K562 (cell line): ENCODE measurements around the gene UBR1. TPM values are rescaled to one million over a fixed set of nuclear protein-coding genes. Genes with fewer than 3 reads are reported as not detected.
A peak's percentile ranks its signal among the peaks of the same experiment; 100 is the strongest.

ENCODE experiments used
- CREM ChIP-seq: IDR thresholded peaks from 2 replicates; pipeline ENCODE4 v1.6.1; 2014; ENCODE audit warnings: antibody characterized with exemption, low read depth
- E2F8 ChIP-seq: fragments of 450-650 bp; IDR thresholded peaks from 2 replicates; pipeline ENCODE4 v1.7.1; 2018; ENCODE audit warnings: mild to moderate bottlenecking, low read depth; ENCODE audit not compliant: partially characterized antibody
- ERF ChIP-seq: fragments of 450-650 bp; formaldehyde crosslinking; IDR thresholded peaks from 2 replicates; pipeline ENCODE4 v1.4.0; 2020; ENCODE audit warnings: mild to moderate bottlenecking, mixed read lengths
- ETV1 ChIP-seq: fragments of 450-650 bp; conservative IDR thresholded peaks from 2 replicates; pipeline ENCODE4 v1.6.1; 2016; ENCODE audit warnings: missing genetic modification characterization, control low read depth, low read depth, missing compliant biosample characterization
- GABPB1 ChIP-seq: sonication (generic); formaldehyde crosslinking; IDR thresholded peaks from 2 replicates; pipeline ENCODE4 v1.8.0; 2022; ENCODE audit warnings: mild to moderate bottlenecking, missing genetic modification reagents
- IRF9 ChIP-seq: fragments of 450-650 bp; IDR thresholded peaks from 2 replicates; pipeline ENCODE4 v1.6.1; 2016; ENCODE audit warnings: missing biosample characterization, missing genetic modification characterization
- MEF2A ChIP-seq: IDR thresholded peaks from 2 replicates; pipeline ENCODE4 v1.6.1; 2011; ENCODE audit warnings: low read depth, mild to moderate bottlenecking, low read length, moderate library complexity; ENCODE audit not compliant: control insufficient read depth
- MNT ChIP-seq, 2 experiments: fragments of 450-650 bp; conservative IDR thresholded peaks; 2 replicates each; pipeline ENCODE4 v1.6.1; 2017; ENCODE audit warnings: mild to moderate bottlenecking in 2 of 2, moderate library complexity in 2 of 2
- NCOA1 ChIP-seq: fragments of 450-650 bp; IDR thresholded peaks from 2 replicates; pipeline ENCODE4 v1.6.1; 2016; ENCODE audit warnings: low read depth
- NFE2L1 ChIP-seq: fragments of 450-650 bp; IDR thresholded peaks from 2 replicates; pipeline ENCODE4 v1.6.1; 2016; ENCODE audit warnings: missing genetic modification characterization, low read depth, mild to moderate bottlenecking, missing compliant biosample characterization, moderate library complexity, borderline replicate concordance
- NR2C2 ChIP-seq, 2 experiments: fragments of 200-800 bp in 1 of 2; sonication (Bioruptor generic) in 1 of 2; sonication (generic) in 1 of 2; formaldehyde crosslinking in 1 of 2; IDR thresholded peaks; 2 replicates each; pipeline versions ENCODE4 v1.6.1 to v1.8.0; 2016 to 2022; ENCODE audit warnings: mild to moderate bottlenecking in 1 of 2, missing compliant biosample characterization in 1 of 2, missing genetic modification characterization in 1 of 2, missing genetic modification reagents in 1 of 2
- PKNOX1 ChIP-seq: fragments of 450-650 bp; IDR thresholded peaks from 2 replicates; pipeline ENCODE4 v1.6.1; 2016
- POLR2AphosphoS5 ChIP-seq: IDR thresholded peaks from 2 replicates; pipeline ENCODE4 v1.6.1; 2011; ENCODE audit warnings: mild to moderate bottlenecking, low read depth, low read length, moderate library complexity; ENCODE audit not compliant: control insufficient read depth, insufficient read depth
- POU5F1 ChIP-seq: fragments of 150-350 bp; IDR thresholded peaks from 2 replicates; pipeline ENCODE4 v1.6.1; 2014; ENCODE audit warnings: borderline replicate concordance, low read length, low read depth, mild to moderate bottlenecking; ENCODE audit not compliant: partially characterized antibody
- ZBTB26 ChIP-seq: fragments of 450-650 bp; formaldehyde crosslinking; IDR thresholded peaks from 2 replicates; pipeline ENCODE4 v1.4.0; 2022; ENCODE audit warnings: missing genetic modification characterization
- ZBTB9 ChIP-seq: fragments of 450-650 bp; formaldehyde crosslinking; IDR thresholded peaks from 2 replicates; pipeline ENCODE4 v1.4.0; 2020; ENCODE audit warnings: mild to moderate bottlenecking, moderate library complexity
- ZNF143 ChIP-seq: sonication (generic); formaldehyde crosslinking; IDR thresholded peaks from 2 replicates; pipeline ENCODE4 v1.9.0; 2022; ENCODE audit warnings: mild to moderate bottlenecking, missing genetic modification reagents
- polyA plus RNA-seq, 8 experiments: library from polyadenylated mRNA; depleted of rRNA in 4 of 8; stranded (reverse) in 5 of 8; unstranded in 3 of 8; fragments of >200 nt; fragmentation: Nextera tagmentation in 2 of 8; fragmentation: Illumina TruSeq in 1 of 8; extraction: Ambion mirVana in 2 of 8; extraction: Trizol in 1 of 8; gene quantifications; 2 replicates each; pipeline versions ENCODE4 v1.2.1 to v1.2.3, GENCODE V29; 2011 to 2014; ENCODE audit warnings: inconsistent platforms in 1 of 8, missing spikeins in 1 of 8
- total RNA-seq, 7 experiments: library from RNA; depleted of rRNA in 6 of 7; stranded (reverse); fragments of >200 nt in 6 of 7; fragmentation: Illumina TruSeq in 2 of 7; extraction: Trizol in 2 of 7; gene quantifications; 2 replicates each; pipeline versions ENCODE4 v1.2.1 to v1.2.3, GENCODE V29; 2011 to 2021; ENCODE audit warnings: low replicate concordance in 1 of 7

Gene UBR1
- total and polyA plus RNA-seq, 9 of the 15 experiments (the other 6 are each of a cell fraction or from before 2014, with no cell fraction given) = 5.8 to 30.7 (median 15.3) TPM

- no peak for TF ChIP-seq NFE2L1 (tag)
- TF ChIP-seq ETV1 (tag) = peak; percentile 85
- TF ChIP-seq POU5F1 = no peak
- TF ChIP-seq E2F8 = peak; percentile 72
- peak; percentile 57 to 58; a peak in 3 of 4 replicates for TF ChIP-seq MNT (conservative IDR thresholded peaks at IDR 0.05)
- peak; percentile 91 for TF ChIP-seq CREM
- peak; percentile 80 for TF ChIP-seq POLR2AphosphoS5
- TF ChIP-seq PKNOX1 = peak; percentile 59
- peak; percentile 76 for TF ChIP-seq GABPB1 (CRISPR knock-in tag)
- TF ChIP-seq ZBTB9 (CRISPR knock-in tag) = no peak
- no peak for TF ChIP-seq NCOA1
- TF ChIP-seq ZNF143 (CRISPR knock-in tag) = no peak
- no peak for TF ChIP-seq IRF9 (tag)
- TF ChIP-seq ZBTB26 (CRISPR knock-in tag) = no peak
- peak; percentile 70; the same call in 1 of the 2 replicates for TF ChIP-seq MEF2A
- no peak for TF ChIP-seq NR2C2 (CRISPR knock-in tag; IDR thresholded peaks at IDR 0.05)
- TF ChIP-seq NR2C2 (tag; IDR thresholded peaks at IDR 0.05) = peak; percentile 35; the same call in 1 of the 2 replicates
- no peak for TF ChIP-seq ERF (CRISPR knock-in tag)
Observed at GRCh38 chr15:43105778-43106485, at the start of gene UBR1 (continued).
